ENCODE data around the gene COBLL1. TPM values are rescaled to one million over a fixed set of nuclear protein-coding genes. Genes with fewer than 3 reads are reported as not detected.

Gene COBLL1
- total RNA-seq, 1 experiment from 2014 or later, result 8.0 TPM

DNA sequence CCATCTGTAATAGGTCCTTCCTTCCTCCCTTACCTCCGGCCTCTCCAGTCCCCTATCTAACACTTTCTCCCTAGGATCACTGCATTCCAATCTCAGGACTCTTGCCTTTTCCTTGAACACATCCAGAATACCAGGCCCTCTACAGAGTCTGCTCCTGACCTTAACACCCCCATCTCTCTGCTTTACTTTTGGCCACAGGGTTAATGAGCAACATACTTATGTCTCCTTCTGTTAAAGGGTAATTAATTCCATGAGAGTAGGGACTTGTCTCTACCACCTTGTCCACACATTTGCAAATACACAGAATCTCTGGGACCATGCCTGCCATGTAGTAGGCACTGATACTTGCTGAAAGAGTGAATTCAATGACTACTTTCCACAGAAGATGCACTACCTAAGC, 94.9 kb downstream of the COBLL1 start:
- H3K9me2 ChIP-seq (ENCODE audit: insufficient read depth), result no peaks in the 10 kb centered on the region
- H3K79me2 ChIP-seq (ENCODE audit: low read depth), result no peaks in the 10 kb centered on the region
- H3K4me1 ChIP-seq (replicated peaks; ENCODE audit: insufficient read depth), result no peaks in the 10 kb centered on the region
- no peak for TF ChIP-seq EZH2 (IDR thresholded peaks at IDR 0.05; ENCODE audit: low read depth)
- TF ChIP-seq, protein P1, sequence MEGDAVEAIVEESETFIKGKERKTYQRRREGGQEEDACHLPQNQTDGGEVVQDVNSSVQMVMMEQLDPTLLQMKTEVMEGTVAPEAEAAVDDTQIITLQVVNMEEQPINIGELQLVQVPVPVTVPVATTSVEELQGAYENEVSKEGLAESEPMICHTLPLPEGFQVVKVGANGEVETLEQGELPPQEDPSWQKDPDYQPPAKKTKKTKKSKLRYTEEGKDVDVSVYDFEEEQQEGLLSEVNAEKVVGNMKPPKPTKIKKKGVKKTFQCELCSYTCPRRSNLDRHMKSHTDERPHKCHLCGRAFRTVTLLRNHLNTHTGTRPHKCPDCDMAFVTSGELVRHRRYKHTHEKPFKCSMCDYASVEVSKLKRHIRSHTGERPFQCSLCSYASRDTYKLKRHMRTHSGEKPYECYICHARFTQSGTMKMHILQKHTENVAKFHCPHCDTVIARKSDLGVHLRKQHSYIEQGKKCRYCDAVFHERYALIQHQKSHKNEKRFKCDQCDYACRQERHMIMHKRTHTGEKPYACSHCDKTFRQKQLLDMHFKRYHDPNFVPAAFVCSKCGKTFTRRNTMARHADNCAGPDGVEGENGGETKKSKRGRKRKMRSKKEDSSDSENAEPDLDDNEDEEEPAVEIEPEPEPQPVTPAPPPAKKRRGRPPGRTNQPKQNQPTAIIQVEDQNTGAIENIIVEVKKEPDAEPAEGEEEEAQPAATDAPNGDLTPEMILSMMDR (conservative IDR thresholded peaks at IDR 0.05), result no peak
- intact Hi-C loops (cut with micrococcal nuclease; ENCODE audit: unreplicated experiment), result no loop called here
- POLR2A ChIA-PET (ENCODE audit: unreplicated experiment), result no interaction called here
- DNase-seq, result no peak
- H3K4me2 ChIP-seq, result no peak overlapping the region
- no peaks in the 10 kb centered on the region for H3F3A ChIP-seq (ENCODE audit: insufficient read depth, low read depth)
- H3K4me3 ChIP-seq, result no peak overlapping the region
- CTCF ChIA-PET, result no interaction called here
- H3K27me3 ChIP-seq (ENCODE audit: insufficient read depth, low read depth), result no peaks in the 10 kb centered on the region
- H3K27ac ChIP-seq, result no peak overlapping the region
- no peaks in the 10 kb centered on the region for H3K9me3 ChIP-seq (ENCODE audit: insufficient read depth, low read depth)
- H2AFZ ChIP-seq, result no peak overlapping the region
- H3K36me3 ChIP-seq (ENCODE audit: low read depth), result no peaks in the 10 kb centered on the region
- BruUV-seq (replicated peaks), result no TSS peak
- no peaks in the 10 kb centered on the region for H4K20me1 ChIP-seq (ENCODE audit: insufficient read depth)

DNA sequence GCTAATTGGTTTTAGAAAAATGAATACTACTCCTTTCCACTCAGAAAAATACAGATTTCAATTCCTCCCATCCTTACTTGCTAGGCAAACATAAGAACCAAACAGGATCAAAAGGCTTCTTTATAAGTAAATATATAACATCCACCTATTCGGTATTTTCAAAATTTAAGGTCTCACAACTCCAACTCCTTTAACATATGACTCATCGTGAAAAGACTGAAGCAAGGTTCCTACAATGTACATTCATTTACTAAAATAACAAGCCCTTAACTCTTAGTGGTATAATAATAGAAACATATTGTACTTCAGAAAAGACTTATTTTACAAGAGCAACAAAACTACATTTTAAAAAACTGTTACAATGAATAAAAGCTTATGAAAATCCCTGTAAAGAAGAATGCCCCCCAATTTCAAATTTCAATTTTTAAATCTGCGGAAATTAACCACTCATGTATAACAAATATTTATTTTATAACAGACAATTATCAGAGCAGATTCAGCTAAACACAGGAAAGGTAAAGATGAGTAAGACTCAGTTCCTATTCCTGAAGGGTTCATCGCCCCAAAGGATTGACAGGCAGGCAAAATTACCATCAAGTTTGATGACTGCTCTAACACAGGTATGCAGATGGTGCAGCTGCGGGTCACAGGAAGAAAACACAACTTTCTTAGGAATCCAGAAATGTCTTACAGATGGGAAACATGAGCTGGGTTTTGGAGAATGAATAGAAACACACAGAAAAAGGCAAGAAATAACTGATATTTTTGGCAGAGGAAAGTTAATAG, 96.4 kb downstream of the COBLL1 start:
- Histone ChIP-seq H4K20me1 (ENCODE audit: insufficient read depth) (no peaks in the 10 kb centered on the region), H3K9me2 (ENCODE audit: insufficient read depth) (no peaks in the 10 kb centered on the region), H3K27me3 (ENCODE audit: insufficient read depth, low read depth) (no peaks in the 10 kb centered on the region), H3K4me2 (no peak overlapping the region), H3K4me3 (no peak overlapping the region), H3K27ac (no peak overlapping the region), H3K79me2 (ENCODE audit: low read depth) (no peaks in the 10 kb centered on the region), H3F3A (ENCODE audit: insufficient read depth, low read depth) (no peaks in the 10 kb centered on the region), H2AFZ (no peak overlapping the region), H3K9me3 (ENCODE audit: insufficient read depth, low read depth) (no peaks in the 10 kb centered on the region), H3K36me3 (ENCODE audit: low read depth) (no peaks in the 10 kb centered on the region), H3K4me1 (replicated peaks; ENCODE audit: insufficient read depth) (peaks cover under 1% of the 10 kb centered on the region; the same call in 1 of the 2 replicates)
- TF ChIP-seq, protein P1 (conservative IDR thresholded peaks at IDR 0.05), result no peak
- TF ChIP-seq EZH2 (IDR thresholded peaks at IDR 0.05; ENCODE audit: low read depth), result no peak
- CTCF ChIA-PET, result no interaction called here
- POLR2A ChIA-PET (ENCODE audit: unreplicated experiment), result no interaction called here
- intact Hi-C loops (cut with micrococcal nuclease; ENCODE audit: unreplicated experiment), result no loop called here
- DNase-seq, result no peak
- no TSS peak for BruUV-seq (replicated peaks)

DNA sequence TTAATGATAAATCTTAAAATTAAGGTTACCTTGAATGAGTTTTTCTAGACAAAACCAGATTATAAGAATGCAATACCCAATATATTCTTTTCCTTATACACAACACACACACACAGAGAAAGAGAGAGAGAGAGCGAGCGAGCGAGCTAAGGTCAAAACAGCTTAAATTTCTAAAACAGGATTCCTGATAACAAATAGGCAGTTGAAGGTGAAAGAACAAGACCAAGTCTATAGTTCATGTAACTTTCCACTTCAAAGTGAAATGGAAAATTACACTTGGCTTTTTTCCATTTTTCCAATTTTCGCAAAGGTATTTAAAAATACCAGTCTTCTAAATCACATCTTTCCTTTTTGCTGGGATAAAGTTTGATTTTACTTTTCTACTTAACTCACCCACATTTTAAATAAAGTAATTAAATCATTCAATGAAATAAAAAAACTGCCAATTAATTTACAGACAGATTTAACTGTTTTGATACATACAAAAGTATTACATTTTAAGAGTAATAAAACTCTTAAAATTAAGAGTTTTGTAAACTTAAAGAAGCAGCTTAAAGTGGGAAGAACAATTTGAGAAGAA, 98.8 kb downstream of the COBLL1 start:
- Histone ChIP-seq H3K27ac (no peak overlapping the region), H3K27me3 (ENCODE audit: insufficient read depth, low read depth) (no peaks in the 10 kb centered on the region), H3K9me3 (ENCODE audit: insufficient read depth, low read depth) (no peaks in the 10 kb centered on the region), H3K4me2 (no peak overlapping the region), H2AFZ (no peak overlapping the region), H3F3A (ENCODE audit: insufficient read depth, low read depth) (no peaks in the 10 kb centered on the region), H3K9me2 (ENCODE audit: insufficient read depth) (no peaks in the 10 kb centered on the region), H3K4me3 (no peak overlapping the region), H3K4me1 (replicated peaks; ENCODE audit: insufficient read depth) (peaks cover 7% of the 10 kb centered on the region; the same call in 1 of the 2 replicates), H3K36me3 (ENCODE audit: low read depth) (no peaks in the 10 kb centered on the region), H4K20me1 (ENCODE audit: insufficient read depth) (no peaks in the 10 kb centered on the region), H3K79me2 (ENCODE audit: low read depth) (no peaks in the 10 kb centered on the region)
- intact Hi-C loops (cut with micrococcal nuclease; ENCODE audit: unreplicated experiment), result loop anchor here (1.0 kb wide), 1 partner anchor 174 kb away; no protein-coding TSS in a partner anchor
- TF ChIP-seq, protein P1 (conservative IDR thresholded peaks at IDR 0.05), result no peak
- TF ChIP-seq EZH2 (IDR thresholded peaks at IDR 0.05; ENCODE audit: low read depth), result no peak
- ChIA-PET POLR2A (ENCODE audit: unreplicated experiment) (no interaction called here), CTCF (no interaction called here)
- no peak for DNase-seq
- no TSS peak for BruUV-seq (replicated peaks)
